HepG2 (cell line): ENCODE results near the gene RHOBTB1. TPM values are rescaled to one million over a fixed set of nuclear protein-coding genes. Genes with fewer than 3 reads are reported as not detected.

Experiments
- AFF4 ChIP-seq: sonication (generic); formaldehyde crosslinking; IDR thresholded peaks from 2 replicates; pipeline ENCODE4 v1.4.0; 2020; ENCODE audit warnings: missing genetic modification reagents
- AHR ChIP-seq: IDR thresholded peaks from 2 replicates; pipeline ENCODE4 v1.6.1; 2018; ENCODE audit warnings: missing genetic modification reagents, missing compliant biosample characterization
- HOXA5 ChIP-seq: sonication (generic); formaldehyde crosslinking; IDR thresholded peaks from 2 replicates; pipeline ENCODE4 v1.4.0; 2020; ENCODE audit warnings: missing genetic modification reagents
- PBX2 ChIP-seq: IDR thresholded peaks from 2 replicates; pipeline ENCODE4 v1.6.1; 2016; ENCODE audit warnings: control low read depth
- SALL2 ChIP-seq: sonication (generic); formaldehyde crosslinking; IDR thresholded peaks from 2 replicates; pipeline ENCODE4 v1.8.1; 2023; ENCODE audit warnings: mild to moderate bottlenecking, missing genetic modification reagents, inconsistent platforms
- SNAPC2 ChIP-seq: sonication (generic); formaldehyde crosslinking; IDR thresholded peaks from 2 replicates; pipeline ENCODE4 v1.8.1; 2022; ENCODE audit warnings: mild to moderate bottlenecking, missing genetic modification reagents
- U2AF2 ChIP-seq: fragments of 200-400 bp; formaldehyde crosslinking; IDR thresholded peaks from 2 replicates; pipeline ENCODE4 v1.6.1; 2017; ENCODE audit warnings: low read depth, mild to moderate bottlenecking, low read length
- ZNF441 ChIP-seq: sonication (generic); formaldehyde crosslinking; IDR thresholded peaks from 2 replicates; pipeline ENCODE4 v1.7.0; 2021; ENCODE audit warnings: missing genetic modification reagents, borderline replicate concordance
- ZNF510 ChIP-seq: sonication (generic); formaldehyde crosslinking; IDR thresholded peaks from 2 replicates; pipeline ENCODE4 v1.4.0; 2020; ENCODE audit warnings: low read depth, mild to moderate bottlenecking, missing genetic modification reagents
- ZNF580 ChIP-seq: IDR thresholded peaks from 2 replicates; pipeline ENCODE4 v1.6.1; 2016; ENCODE audit warnings: low read depth, borderline replicate concordance
- ZNF607 ChIP-seq: sonication (generic); formaldehyde crosslinking; IDR thresholded peaks from 2 replicates; pipeline ENCODE4 v1.5.1; 2020; ENCODE audit warnings: missing genetic modification reagents, mild to moderate bottlenecking, borderline replicate concordance
- ZNF788 ChIP-seq: sonication (generic); formaldehyde crosslinking; IDR thresholded peaks from 2 replicates; pipeline ENCODE4 v1.5.0; 2020; ENCODE audit warnings: mild to moderate bottlenecking, missing genetic modification reagents, borderline replicate concordance
- polyA plus RNA-seq, 8 experiments: library from polyadenylated mRNA; depleted of rRNA in 3 of 8; stranded (reverse) in 7 of 8; unstranded in 1 of 8; fragments of >200 nt; fragmentation: Illumina TruSeq in 4 of 8; extraction: Trizol in 4 of 8; gene quantifications; 2 replicates each; pipeline versions ENCODE4 v1.2.1 to v1.2.3, GENCODE V29; 2011 to 2016; ENCODE audit warnings: low read depth in 4 of 8, missing spikeins in 1 of 8, mixed read lengths in 1 of 8; ENCODE audit not compliant: insufficient read depth in 1 of 8
- total RNA-seq, 5 experiments: library from RNA; depleted of rRNA; stranded (reverse); fragments of >200 nt; fragmentation: Illumina TruSeq; extraction: Trizol; gene quantifications; 2 replicates each; pipeline ENCODE4 v1.2.3, GENCODE V29; 2016; ENCODE audit warnings: low read depth in 1 of 5
- TF ChIP-seq, protein P1 (sequence below): sonication (generic); formaldehyde crosslinking; IDR thresholded peaks from 2 replicates; pipeline ENCODE4 v1.5.0; 2020; ENCODE audit warnings: mild to moderate bottlenecking, missing genetic modification reagents
- TF ChIP-seq, protein P2 (sequence below): sonication (generic); formaldehyde crosslinking; IDR thresholded peaks from 2 replicates; pipeline ENCODE4 v1.5.1; 2020; ENCODE audit warnings: missing genetic modification reagents, mild to moderate bottlenecking, borderline replicate concordance
- TF ChIP-seq, protein P3 (sequence below): sonication (generic); formaldehyde crosslinking; IDR thresholded peaks from 2 replicates; pipeline ENCODE4 v1.4.0; 2020; ENCODE audit warnings: mild to moderate bottlenecking, missing genetic modification reagents
- TF ChIP-seq, protein P4 (sequence below): sonication (generic); formaldehyde crosslinking; IDR thresholded peaks from 2 replicates; pipeline ENCODE4 v1.4.0; 2020; ENCODE audit warnings: missing genetic modification reagents, mild to moderate bottlenecking, borderline replicate concordance

Gene RHOBTB1
- total and polyA plus RNA-seq, 2 of the 13 experiments (the other 11 are each of a cell fraction or from before 2014, with no cell fraction given) = 18.8 to 59.5 TPM

GRCh38 chr10:60978287-60979115, 34.5 kb upstream of the RHOBTB1 start (continued):
- TF ChIP-seq, protein P1, sequence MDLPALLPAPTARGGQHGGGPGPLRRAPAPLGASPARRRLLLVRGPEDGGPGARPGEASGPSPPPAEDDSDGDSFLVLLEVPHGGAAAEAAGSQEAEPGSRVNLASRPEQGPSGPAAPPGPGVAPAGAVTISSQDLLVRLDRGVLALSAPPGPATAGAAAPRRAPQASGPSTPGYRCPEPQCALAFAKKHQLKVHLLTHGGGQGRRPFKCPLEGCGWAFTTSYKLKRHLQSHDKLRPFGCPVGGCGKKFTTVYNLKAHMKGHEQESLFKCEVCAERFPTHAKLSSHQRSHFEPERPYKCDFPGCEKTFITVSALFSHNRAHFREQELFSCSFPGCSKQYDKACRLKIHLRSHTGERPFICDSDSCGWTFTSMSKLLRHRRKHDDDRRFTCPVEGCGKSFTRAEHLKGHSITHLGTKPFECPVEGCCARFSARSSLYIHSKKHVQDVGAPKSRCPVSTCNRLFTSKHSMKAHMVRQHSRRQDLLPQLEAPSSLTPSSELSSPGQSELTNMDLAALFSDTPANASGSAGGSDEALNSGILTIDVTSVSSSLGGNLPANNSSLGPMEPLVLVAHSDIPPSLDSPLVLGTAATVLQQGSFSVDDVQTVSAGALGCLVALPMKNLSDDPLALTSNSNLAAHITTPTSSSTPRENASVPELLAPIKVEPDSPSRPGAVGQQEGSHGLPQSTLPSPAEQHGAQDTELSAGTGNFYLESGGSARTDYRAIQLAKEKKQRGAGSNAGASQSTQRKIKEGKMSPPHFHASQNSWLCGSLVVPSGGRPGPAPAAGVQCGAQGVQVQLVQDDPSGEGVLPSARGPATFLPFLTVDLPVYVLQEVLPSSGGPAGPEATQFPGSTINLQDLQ (CRISPR knock-in tag) = no peak
- TF ChIP-seq U2AF2 = no peak
- TF ChIP-seq, protein P2, sequence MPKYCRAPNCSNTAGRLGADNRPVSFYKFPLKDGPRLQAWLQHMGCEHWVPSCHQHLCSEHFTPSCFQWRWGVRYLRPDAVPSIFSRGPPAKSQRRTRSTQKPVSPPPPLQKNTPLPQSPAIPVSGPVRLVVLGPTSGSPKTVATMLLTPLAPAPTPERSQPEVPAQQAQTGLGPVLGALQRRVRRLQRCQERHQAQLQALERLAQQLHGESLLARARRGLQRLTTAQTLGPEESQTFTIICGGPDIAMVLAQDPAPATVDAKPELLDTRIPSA = no peak
- TF ChIP-seq ZNF580 (CRISPR knock-in tag) = no peak
- no peak for TF ChIP-seq ZNF510 (CRISPR knock-in tag)
- TF ChIP-seq, protein P3, sequence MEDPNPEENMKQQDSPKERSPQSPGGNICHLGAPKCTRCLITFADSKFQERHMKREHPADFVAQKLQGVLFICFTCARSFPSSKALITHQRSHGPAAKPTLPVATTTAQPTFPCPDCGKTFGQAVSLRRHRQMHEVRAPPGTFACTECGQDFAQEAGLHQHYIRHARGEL = no peak
- TF ChIP-seq PBX2 (CRISPR knock-in tag) = no peak
- TF ChIP-seq SNAPC2 (CRISPR knock-in tag) = no peak
- peak; percentile 39; the same call in 1 of the 2 replicates for TF ChIP-seq AFF4 (CRISPR knock-in tag)
- TF ChIP-seq SALL2 = no peak
- TF ChIP-seq, protein P4, sequence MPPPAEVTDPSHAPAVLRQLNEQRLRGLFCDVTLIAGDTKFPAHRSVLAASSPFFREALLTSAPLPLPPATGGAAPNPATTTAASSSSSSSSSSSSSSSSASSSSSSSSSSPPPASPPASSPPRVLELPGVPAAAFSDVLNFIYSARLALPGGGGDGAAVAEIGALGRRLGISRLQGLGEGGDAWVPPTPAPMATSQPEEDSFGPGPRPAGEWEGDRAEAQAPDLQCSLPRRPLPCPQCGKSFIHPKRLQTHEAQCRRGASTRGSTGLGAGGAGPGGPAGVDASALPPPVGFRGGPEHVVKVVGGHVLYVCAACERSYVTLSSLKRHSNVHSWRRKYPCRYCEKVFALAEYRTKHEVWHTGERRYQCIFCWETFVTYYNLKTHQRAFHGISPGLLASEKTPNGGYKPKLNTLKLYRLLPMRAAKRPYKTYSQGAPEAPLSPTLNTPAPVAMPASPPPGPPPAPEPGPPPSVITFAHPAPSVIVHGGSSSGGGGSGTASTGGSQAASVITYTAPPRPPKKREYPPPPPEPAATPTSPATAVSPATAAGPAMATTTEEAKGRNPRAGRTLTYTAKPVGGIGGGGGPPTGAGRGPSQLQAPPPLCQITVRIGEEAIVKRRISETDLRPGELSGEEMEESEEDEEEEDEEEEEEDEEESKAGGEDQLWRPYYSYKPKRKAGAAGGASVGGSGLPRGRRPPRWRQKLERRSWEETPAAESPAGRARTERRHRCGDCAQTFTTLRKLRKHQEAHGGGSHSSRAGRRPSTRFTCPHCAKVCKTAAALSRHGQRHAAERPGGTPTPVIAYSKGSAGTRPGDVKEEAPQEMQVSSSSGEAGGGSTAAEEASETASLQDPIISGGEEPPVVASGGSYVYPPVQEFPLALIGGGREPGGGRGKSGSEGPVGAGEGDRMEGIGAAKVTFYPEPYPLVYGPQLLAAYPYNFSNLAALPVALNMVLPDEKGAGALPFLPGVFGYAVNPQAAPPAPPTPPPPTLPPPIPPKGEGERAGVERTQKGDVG (CRISPR knock-in tag) = no peak
- no peak for TF ChIP-seq AHR (CRISPR knock-in tag)
- TF ChIP-seq HOXA5 = no peak
- TF ChIP-seq ZNF788 (CRISPR knock-in tag) = no peak
- no peak for TF ChIP-seq ZNF607
- TF ChIP-seq ZNF441 = no peak
